Suprapubic skin (tissue), 4 donors: ENCODE measurements around the gene C1QTNF8. TPM values are rescaled to one million over a fixed set of nuclear protein-coding genes. Genes with fewer than 3 reads are reported as not detected.

ENCODE experiments used
- DNase-seq, 2 donors: peaks; one replicate each; pipeline ENCODE4 v3.0.0-alpha.2; 2019; ENCODE audit warnings: low spot score in 2 of 2
- H3K27ac ChIP-seq: fragments of 200-600 bp; sonication (generic); one replicate; pipeline ENCODE4 v1.5.1; 2019
- H3K27me3 ChIP-seq: fragments of 200-600 bp; sonication (generic); one replicate; pipeline ENCODE4 v1.5.1; 2019
- H3K36me3 ChIP-seq: fragments of 200-600 bp; sonication (generic); one replicate; pipeline ENCODE4 v1.5.1; 2019
- H3K4me1 ChIP-seq: fragments of 200-600 bp; sonication (generic); one replicate; pipeline ENCODE4 v1.5.1; 2019
- H3K4me3 ChIP-seq: fragments of 200-600 bp; sonication (generic); one replicate; pipeline ENCODE4 v1.5.1; 2019; ENCODE audit warnings: mild to moderate bottlenecking
- H3K9me3 ChIP-seq: fragments of 200-600 bp; sonication (generic); one replicate; pipeline ENCODE4 v1.5.1; 2019
- EP300 ChIP-seq: sonication (generic); formaldehyde crosslinking; IDR thresholded peaks from one replicate; pipeline ENCODE4 v1.6.1; 2017; ENCODE audit warnings: antibody characterized with exemption
- POLR2A ChIP-seq, 2 donors: fragments of 450-650 bp; IDR thresholded peaks; one replicate each; pipeline ENCODE4 v1.6.1; 2017; ENCODE audit warnings: antibody characterized with exemption in 2 of 2, mild to moderate bottlenecking in 2 of 2, moderate library complexity in 2 of 2
- POLR2AphosphoS5 ChIP-seq, 3 donors: sonication (generic); formaldehyde crosslinking; IDR thresholded peaks; one replicate each; pipeline ENCODE4 v1.6.1; 2017; ENCODE audit warnings: antibody characterized with exemption in 3 of 3
- WGBS: methylation state at CpG from one replicate; pipeline ENCODE4 v1.1.5; 2018; 5-methylcytosine and 5-hydroxymethylcytosine counted together
- total RNA-seq, 4 donors: library from RNA; depleted of rRNA; stranded (reverse); fragments of >200 nt; gene quantifications; one replicate each; pipeline ENCODE4 v1.1.0, GENCODE V29; 2016
- TF ChIP-seq, protein P1 (sequence below), 2 donors: fragments of 200-600 bp in 1 of 2; fragments of 450-650 bp in 1 of 2; sonication (generic) in 1 of 2; IDR thresholded peaks; one replicate each; pipeline ENCODE4 v1.5.1; 2016 to 2019; ENCODE audit warnings: antibody characterized with exemption in 2 of 2, mild to moderate bottlenecking in 1 of 2, moderate library complexity in 1 of 2

Gene C1QTNF8
- total RNA-seq, 4 donors from 2014 or later, result not detected

DNA sequence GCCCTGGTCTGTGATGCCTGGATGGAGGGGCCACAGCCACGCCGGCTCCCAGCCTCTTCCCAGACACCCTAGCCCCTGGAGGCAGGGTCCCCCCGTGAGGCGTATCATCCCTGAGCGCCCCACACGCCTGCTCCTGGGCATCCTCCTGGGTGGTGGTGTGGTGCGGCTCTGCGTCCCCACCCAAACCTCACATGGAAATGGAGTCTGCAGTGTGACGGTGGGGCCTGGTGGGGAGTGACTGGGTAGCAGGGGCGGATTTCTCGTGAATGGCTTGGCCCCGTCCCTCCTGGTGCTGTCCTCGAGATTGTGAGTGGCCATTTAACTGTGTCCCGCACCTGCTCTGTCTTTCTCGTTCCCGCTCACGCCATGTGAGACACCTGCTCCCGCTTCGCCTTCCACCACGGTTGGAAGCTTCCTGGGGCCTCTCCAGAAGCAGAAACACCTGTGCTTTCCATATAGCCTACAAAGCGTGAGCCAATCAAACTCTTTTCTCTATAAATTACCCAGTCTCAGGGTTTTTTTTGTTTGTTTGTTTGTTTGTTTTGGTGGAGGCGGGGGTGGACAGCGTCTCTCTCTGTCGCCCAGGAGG, 29.4 kb downstream of the C1QTNF8 start:
- Histone ChIP-seq H3K36me3 (no peaks in the 10 kb centered on the region), H3K9me3 (no peaks in the 10 kb centered on the region), H3K4me1 (no peaks in the 10 kb centered on the region), H3K4me3 (no peak overlapping the region), H3K27me3 (peaks cover 100% of the 10 kb centered on the region), H3K27ac (no peak overlapping the region)
- DNase-seq, result no peak
- TF ChIP-seq, protein P1, sequence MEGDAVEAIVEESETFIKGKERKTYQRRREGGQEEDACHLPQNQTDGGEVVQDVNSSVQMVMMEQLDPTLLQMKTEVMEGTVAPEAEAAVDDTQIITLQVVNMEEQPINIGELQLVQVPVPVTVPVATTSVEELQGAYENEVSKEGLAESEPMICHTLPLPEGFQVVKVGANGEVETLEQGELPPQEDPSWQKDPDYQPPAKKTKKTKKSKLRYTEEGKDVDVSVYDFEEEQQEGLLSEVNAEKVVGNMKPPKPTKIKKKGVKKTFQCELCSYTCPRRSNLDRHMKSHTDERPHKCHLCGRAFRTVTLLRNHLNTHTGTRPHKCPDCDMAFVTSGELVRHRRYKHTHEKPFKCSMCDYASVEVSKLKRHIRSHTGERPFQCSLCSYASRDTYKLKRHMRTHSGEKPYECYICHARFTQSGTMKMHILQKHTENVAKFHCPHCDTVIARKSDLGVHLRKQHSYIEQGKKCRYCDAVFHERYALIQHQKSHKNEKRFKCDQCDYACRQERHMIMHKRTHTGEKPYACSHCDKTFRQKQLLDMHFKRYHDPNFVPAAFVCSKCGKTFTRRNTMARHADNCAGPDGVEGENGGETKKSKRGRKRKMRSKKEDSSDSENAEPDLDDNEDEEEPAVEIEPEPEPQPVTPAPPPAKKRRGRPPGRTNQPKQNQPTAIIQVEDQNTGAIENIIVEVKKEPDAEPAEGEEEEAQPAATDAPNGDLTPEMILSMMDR (IDR thresholded peaks at IDR 0.05), result no peak
- TF ChIP-seq POLR2A (IDR thresholded peaks at IDR 0.05), result no peak
- no peak for TF ChIP-seq EP300
- TF ChIP-seq POLR2AphosphoS5 (IDR thresholded peaks at IDR 0.05), result no peak
- WGBS, result 49% methylated on average over 15 of the region's 24 CpGs

- no peak for DNase-seq
- Histone ChIP-seq H3K36me3 (no peaks in the 10 kb centered on the region), H3K9me3 (no peaks in the 10 kb centered on the region), H3K4me1 (no peaks in the 10 kb centered on the region), H3K27ac (no peak overlapping the region), H3K27me3 (peaks cover 98% of the 10 kb centered on the region), H3K4me3 (no peak overlapping the region)
- 16% methylated on average over 19 of the region's 55 CpGs for whole genome bisulfite sequencing
- TF ChIP-seq, protein P1 (IDR thresholded peaks at IDR 0.05), result no peak
- no peak for TF ChIP-seq POLR2A (IDR thresholded peaks at IDR 0.05)
- no peak for TF ChIP-seq EP300
- TF ChIP-seq POLR2AphosphoS5 (IDR thresholded peaks at IDR 0.05), result no peak
Measured at GRCh38 chr16:1065469-1066128, 30.4 kb downstream of the C1QTNF8 start.

DNA sequence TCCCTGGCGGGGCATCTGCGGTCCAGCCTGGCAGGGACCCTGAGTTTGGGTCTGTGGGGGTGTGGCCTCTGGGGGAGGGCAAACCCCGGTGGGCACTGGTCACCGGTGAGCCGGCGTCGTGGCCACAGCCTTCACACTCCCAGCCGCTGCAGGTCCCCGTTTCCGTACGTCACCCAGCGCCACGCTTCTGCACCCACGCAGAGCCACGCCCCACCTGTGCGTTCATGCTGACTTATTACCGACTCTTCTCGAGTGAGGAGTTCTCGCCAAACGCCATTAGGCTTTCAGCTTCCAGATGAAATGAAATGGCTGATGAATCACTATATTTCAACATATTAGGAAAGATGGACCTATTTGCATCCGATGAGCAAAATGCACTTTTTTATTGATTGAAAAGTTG, 32.3 kb downstream of the C1QTNF8 start:
- Histone ChIP-seq H3K4me1 (no peaks in the 10 kb centered on the region), H3K27me3 (peaks cover 88% of the 10 kb centered on the region), H3K36me3 (no peaks in the 10 kb centered on the region), H3K9me3 (peaks cover 5% of the 10 kb centered on the region), H3K4me3 (no peak overlapping the region), H3K27ac (no peak overlapping the region)
- WGBS, result 78% methylated on average over 13 of the region's 21 CpGs
- DNase-seq, result no peak
- no peak for TF ChIP-seq EP300
- TF ChIP-seq POLR2AphosphoS5 (IDR thresholded peaks at IDR 0.05), result no peak
- TF ChIP-seq POLR2A (IDR thresholded peaks at IDR 0.05), result no peak
- TF ChIP-seq, protein P1 (IDR thresholded peaks at IDR 0.05), result no peak

DNA sequence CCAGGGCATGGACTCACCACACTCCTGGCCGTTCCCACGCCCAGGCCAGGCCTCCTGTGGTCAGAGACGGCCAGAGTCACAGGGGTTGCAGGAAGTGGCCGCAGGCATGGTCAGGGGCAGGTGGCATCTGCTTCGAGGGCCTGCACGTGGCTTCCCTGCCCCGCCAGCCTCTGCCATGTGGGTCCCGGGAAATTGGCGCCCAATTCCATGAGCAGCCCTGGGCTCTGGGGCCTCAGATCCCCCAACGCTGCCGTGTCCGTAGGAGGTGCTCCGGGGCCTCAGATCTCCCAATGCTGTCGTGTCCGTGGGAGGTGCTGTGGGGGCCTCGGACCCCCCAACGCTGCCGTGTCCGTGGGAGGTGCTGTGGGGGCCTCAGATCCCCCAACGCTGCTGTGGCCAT, 33.1 kb downstream of the C1QTNF8 start:
- 55% methylated on average over 6 of the region's 20 CpGs for WGBS
- no peak overlapping the region for H3K27ac ChIP-seq
- no peaks in the 10 kb centered on the region for H3K4me1 ChIP-seq
- no peak for TF ChIP-seq POLR2AphosphoS5 (IDR thresholded peaks at IDR 0.05)
- no peak for TF ChIP-seq POLR2A (IDR thresholded peaks at IDR 0.05)
- no peak for TF ChIP-seq EP300
- TF ChIP-seq, protein P1 (IDR thresholded peaks at IDR 0.05), result no peak
- no peak for DNase-seq
- H3K4me3 ChIP-seq, result no peak overlapping the region
- H3K9me3 ChIP-seq, result peaks cover 5% of the 10 kb centered on the region
- peaks cover 88% of the 10 kb centered on the region for H3K27me3 ChIP-seq
- no peaks in the 10 kb centered on the region for H3K36me3 ChIP-seq

- H3K4me1 ChIP-seq, result no peaks in the 10 kb centered on the region
- DNase-seq, result no peak
- no peaks in the 10 kb centered on the region for H3K36me3 ChIP-seq
- no peak overlapping the region for H3K27ac ChIP-seq
- H3K9me3 ChIP-seq, result peaks cover 5% of the 10 kb centered on the region
- H3K4me3 ChIP-seq, result no peak overlapping the region
- WGBS, result 87% methylated on average over 36 of the region's 43 CpGs
- peaks cover 88% of the 10 kb centered on the region for H3K27me3 ChIP-seq
- TF ChIP-seq EP300 (no peak), POLR2AphosphoS5 (IDR thresholded peaks at IDR 0.05) (no peak), POLR2A (IDR thresholded peaks at IDR 0.05) (no peak)
- TF ChIP-seq, protein P1 (IDR thresholded peaks at IDR 0.05), result no peak
Measured at GRCh38 chr16:1061769-1062505, 34.1 kb downstream of the C1QTNF8 start.
